Measurements from ENCODE around the gene MAML3.

- TF ChIP-seq CTCF (conservative IDR thresholded peaks at IDR 0.05; ENCODE audit: low read depth in 2 of 2) (no peak), EZH2 (IDR thresholded peaks at IDR 0.05; ENCODE audit: low read depth, unreplicated experiment) (no peak)
These were observed 343.3 kb downstream of the MAML3 start for GRCh38 chr4:139810710-139811109.
